ENCODE data around the gene FIGN.

FIGN gene

GRCh38 chr2:163736433-163737189 lies 803 bp upstream of the FIGN start:
- no peak for DNase-seq

GRCh38 chr2:163734881-163735684 lies 725 bp downstream of the FIGN start:
- DNase-seq, result no peak

- no peak for DNase-seq
Observed at GRCh38 chr2:163734401-163734800, 1.4 kb downstream of the FIGN start.

GRCh38 chr2:163733956-163734355 lies 1.9 kb downstream of the FIGN start:
- DNase-seq, result no peak

- DNase-seq, result no peak
Observed at GRCh38 chr2:163733301-163733938, 2.4 kb downstream of the FIGN start.

- DNase-seq, result no peak
Observed at GRCh38 chr2:163732727-163733126, 3.1 kb downstream of the FIGN start.

GRCh38 chr2:163731735-163732134 lies 4.1 kb downstream of the FIGN start:
- no peak for DNase-seq

GRCh38 chr2:163730556-163730955 lies 5.3 kb downstream of the FIGN start:
- DNase-seq, result no peak

- no peak for DNase-seq
Observed at GRCh38 chr2:163729636-163730273, 6.1 kb downstream of the FIGN start.

GRCh38 chr2:163723881-163724280 lies 11.9 kb downstream of the FIGN start:
- no peak for DNase-seq

GRCh38 chr2:163723348-163723747 lies 12.5 kb downstream of the FIGN start:
- DNase-seq, result no peak

GRCh38 chr2:163719331-163719730 lies 16.5 kb downstream of the FIGN start:
- DNase-seq, result no peak

GRCh38 chr2:163717993-163718680 lies 17.7 kb downstream of the FIGN start:
- no peak for DNase-seq

GRCh38 chr2:163717515-163717914 lies 18.3 kb downstream of the FIGN start:
- no peak for DNase-seq

GRCh38 chr2:163716101-163716500 lies 19.7 kb downstream of the FIGN start:
- DNase-seq, result no peak

GRCh38 chr2:163715668-163716067 lies 20.1 kb downstream of the FIGN start:
- no peak for DNase-seq

GRCh38 chr2:163715199-163715598 lies 20.6 kb downstream of the FIGN start:
- no peak for DNase-seq

- no peak for DNase-seq
Observed at GRCh38 chr2:163713534-163714311, 22.1 kb downstream of the FIGN start.

GRCh38 chr2:163711699-163712098 lies 24.1 kb downstream of the FIGN start:
- no peak for DNase-seq

- DNase-seq, result no peak
Observed at GRCh38 chr2:163711258-163711657, 24.6 kb downstream of the FIGN start.

- DNase-seq, result no peak
Observed at GRCh38 chr2:163709270-163709669, 26.5 kb downstream of the FIGN start.

GRCh38 chr2:163708265-163708664 lies 27.5 kb downstream of the FIGN start:
- no peak for DNase-seq

Measured in NCI-H2107 (cell line).